Parathyroid adenoma (tissue), 2 donors: Measurements from ENCODE around the gene INPP5K.
"Not testable (repeated sequence)": the region's sequence is repeated elsewhere in the genome, so short reads cannot be mapped to it uniquely, and the experiment has no call there.

Experiments used
- H2AFZ ChIP-seq: fragments of 300-600 bp; sonication (generic); one replicate; pipeline ENCODE4 v1.7.0; 2017; ENCODE audit warnings: antibody characterized with exemption, mild to moderate bottlenecking
- H3K27ac ChIP-seq: fragments of 300-600 bp; sonication (generic); one replicate; pipeline ENCODE4 v1.7.0; 2017
- H3K27me3 ChIP-seq: fragments of 300-600 bp; sonication (generic); one replicate; pipeline ENCODE4 v1.7.0; 2017; ENCODE audit warnings: low read length; ENCODE audit not compliant: control insufficient read depth, insufficient read depth
- H3K36me3 ChIP-seq: fragments of 300-600 bp; sonication (generic); one replicate; pipeline ENCODE4 v1.7.0; 2017; ENCODE audit warnings: low read length; ENCODE audit not compliant: control insufficient read depth, insufficient read depth
- H3K4me1 ChIP-seq: fragments of 300-600 bp; sonication (generic); one replicate; pipeline ENCODE4 v1.7.0; 2017; ENCODE audit warnings: control low read depth
- H3K4me2 ChIP-seq: fragments of 300-600 bp; sonication (generic); one replicate; pipeline ENCODE4 v1.7.0; 2017; ENCODE audit warnings: low read length
- H3K4me3 ChIP-seq: fragments of 300-600 bp; sonication (generic); one replicate; pipeline ENCODE4 v1.7.0; 2017; ENCODE audit warnings: low read depth, low read length
- H3K79me2 ChIP-seq: fragments of 300-600 bp; sonication (generic); one replicate; pipeline ENCODE4 v1.7.0; 2017; ENCODE audit warnings: control low read depth
- H3K9ac ChIP-seq: fragments of 300-600 bp; sonication (generic); one replicate; pipeline ENCODE4 v1.7.0; 2017; ENCODE audit warnings: mild to moderate bottlenecking
- H3K9me3 ChIP-seq: fragments of 300-600 bp; sonication (generic); one replicate; pipeline ENCODE4 v1.7.0; 2017; ENCODE audit warnings: low read length; ENCODE audit not compliant: control insufficient read depth
- TF ChIP-seq, protein P1 (sequence below): fragments of 300-600 bp; sonication (generic); IDR thresholded peaks from one replicate; pipeline ENCODE4 v1.7.0; 2017; ENCODE audit warnings: antibody characterized with exemption, mild to moderate bottlenecking
- donor health status: primary hyperparathyroidism.

INPP5K gene

DNA sequence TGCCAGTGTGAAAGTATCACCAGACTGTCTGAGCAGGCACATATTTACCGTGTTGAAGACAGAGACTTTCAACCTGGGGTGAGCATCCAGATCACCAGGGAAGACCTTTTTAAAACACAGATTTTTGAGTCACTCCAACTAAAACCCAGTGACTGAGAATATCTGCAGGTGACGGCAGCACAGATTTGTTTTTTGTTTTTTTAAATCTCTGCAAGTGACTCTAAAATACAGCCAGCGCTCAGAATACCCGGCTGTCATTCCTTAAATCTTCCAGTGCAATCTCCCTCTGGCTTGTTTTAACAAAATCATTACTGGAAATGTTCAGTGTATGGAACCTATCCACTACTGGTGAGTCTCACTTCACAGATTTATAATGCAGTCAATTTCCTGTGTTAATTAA is 19.3 kb upstream of the INPP5K start:
- no peak overlapping the region for H2AFZ ChIP-seq
- H3K79me2 ChIP-seq, result peaks cover 4% of the 10 kb centered on the region
- no peaks in the 10 kb centered on the region for H3K4me1 ChIP-seq
- no peak overlapping the region for H3K4me3 ChIP-seq
- H3K27ac ChIP-seq, result no peak overlapping the region
- no peak overlapping the region for H3K4me2 ChIP-seq
- no peaks in the 10 kb centered on the region for H3K9me3 ChIP-seq
- no peaks in the 10 kb centered on the region for H3K36me3 ChIP-seq
- TF ChIP-seq, protein P1, sequence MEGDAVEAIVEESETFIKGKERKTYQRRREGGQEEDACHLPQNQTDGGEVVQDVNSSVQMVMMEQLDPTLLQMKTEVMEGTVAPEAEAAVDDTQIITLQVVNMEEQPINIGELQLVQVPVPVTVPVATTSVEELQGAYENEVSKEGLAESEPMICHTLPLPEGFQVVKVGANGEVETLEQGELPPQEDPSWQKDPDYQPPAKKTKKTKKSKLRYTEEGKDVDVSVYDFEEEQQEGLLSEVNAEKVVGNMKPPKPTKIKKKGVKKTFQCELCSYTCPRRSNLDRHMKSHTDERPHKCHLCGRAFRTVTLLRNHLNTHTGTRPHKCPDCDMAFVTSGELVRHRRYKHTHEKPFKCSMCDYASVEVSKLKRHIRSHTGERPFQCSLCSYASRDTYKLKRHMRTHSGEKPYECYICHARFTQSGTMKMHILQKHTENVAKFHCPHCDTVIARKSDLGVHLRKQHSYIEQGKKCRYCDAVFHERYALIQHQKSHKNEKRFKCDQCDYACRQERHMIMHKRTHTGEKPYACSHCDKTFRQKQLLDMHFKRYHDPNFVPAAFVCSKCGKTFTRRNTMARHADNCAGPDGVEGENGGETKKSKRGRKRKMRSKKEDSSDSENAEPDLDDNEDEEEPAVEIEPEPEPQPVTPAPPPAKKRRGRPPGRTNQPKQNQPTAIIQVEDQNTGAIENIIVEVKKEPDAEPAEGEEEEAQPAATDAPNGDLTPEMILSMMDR, result no peak
- no peaks in the 10 kb centered on the region for H3K27me3 ChIP-seq
- H3K9ac ChIP-seq, result no peak overlapping the region

DNA sequence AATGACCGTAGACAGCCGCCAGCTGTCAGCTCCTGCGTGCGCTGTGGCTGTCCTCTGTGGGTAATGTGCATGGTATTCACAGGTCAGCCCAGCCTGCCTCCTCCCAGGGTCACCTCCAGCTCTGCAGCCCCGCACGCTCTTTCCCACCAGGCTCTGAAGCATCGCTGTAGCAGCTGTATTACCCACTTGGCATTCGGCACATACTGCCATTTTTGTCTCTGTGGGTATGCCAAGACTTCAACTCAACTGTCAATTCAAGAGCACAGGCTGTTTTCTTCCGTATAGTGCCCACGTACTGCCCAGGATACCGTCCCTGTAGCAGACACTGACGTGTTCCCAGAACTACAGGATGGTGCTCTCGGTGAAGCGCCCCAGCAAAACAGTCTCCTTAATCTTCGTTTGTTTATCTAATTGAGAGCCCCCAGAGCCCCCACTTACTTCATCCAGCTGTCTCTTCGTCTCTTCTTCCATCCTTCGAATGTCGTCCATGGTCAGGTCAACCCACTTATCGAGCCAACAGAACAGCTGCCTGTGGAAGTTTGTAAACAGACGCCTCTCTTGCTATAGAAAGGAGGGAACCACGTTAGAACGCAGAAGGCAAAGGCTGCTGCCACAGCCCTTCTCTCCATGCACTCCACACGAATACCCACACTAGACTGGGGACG is 17.4 kb upstream of the INPP5K start:
- H3K4me2 ChIP-seq, result no peak overlapping the region
- H3K4me3 ChIP-seq, result no peak overlapping the region
- no peak overlapping the region for H3K27ac ChIP-seq
- no peaks in the 10 kb centered on the region for H3K9me3 ChIP-seq
- TF ChIP-seq, protein P1, result no peak
- no peaks in the 10 kb centered on the region for H3K4me1 ChIP-seq
- H3K27me3 ChIP-seq, result no peaks in the 10 kb centered on the region
- H3K36me3 ChIP-seq, result no peaks in the 10 kb centered on the region
- no peaks in the 10 kb centered on the region for H3K79me2 ChIP-seq
- no peak overlapping the region for H2AFZ ChIP-seq
- H3K9ac ChIP-seq, result no peak overlapping the region

DNA sequence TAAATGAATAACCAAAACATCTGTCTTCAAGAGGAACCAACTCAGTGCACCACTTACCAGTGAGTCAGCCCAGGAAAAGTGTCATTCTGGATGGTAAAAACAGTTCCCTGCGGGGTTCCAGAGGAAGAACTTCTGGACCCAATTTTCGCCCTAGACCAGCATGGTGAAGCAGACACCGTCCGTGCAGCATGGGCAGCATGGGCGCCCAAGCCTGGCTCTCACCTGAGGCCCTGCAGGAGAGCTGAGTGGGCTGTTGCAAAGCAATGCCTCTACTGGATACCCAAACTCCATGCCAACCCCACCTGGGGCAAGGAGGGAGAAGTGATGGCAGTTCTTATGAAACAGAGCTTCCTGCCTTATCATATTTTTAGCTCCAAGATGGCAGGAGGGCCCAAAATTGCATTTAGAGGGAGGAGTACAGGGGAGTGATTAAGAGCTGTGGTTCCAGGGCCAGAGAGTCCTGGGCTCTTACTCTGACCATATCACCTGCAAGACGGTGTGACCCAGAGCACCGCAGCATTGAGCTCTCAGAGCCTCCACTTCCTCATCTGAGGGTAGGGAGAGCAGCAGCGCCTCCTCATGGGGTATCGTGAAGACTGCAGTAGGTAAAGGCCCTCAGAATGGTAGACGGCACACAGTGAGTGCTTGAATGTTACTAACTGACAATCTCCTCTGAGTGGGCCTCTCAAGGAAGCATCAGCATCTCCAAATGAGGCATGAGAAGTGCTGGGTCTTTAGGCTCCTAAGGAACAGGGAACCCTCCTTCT is 16.6 kb upstream of the INPP5K start:
- Histone ChIP-seq H3K27ac (no peak overlapping the region), H2AFZ (no peak overlapping the region), H3K9me3 (no peaks in the 10 kb centered on the region), H3K27me3 (no peaks in the 10 kb centered on the region), H3K9ac (no peak overlapping the region), H3K4me2 (no peak overlapping the region), H3K36me3 (no peaks in the 10 kb centered on the region), H3K4me1 (no peaks in the 10 kb centered on the region), H3K4me3 (no peak overlapping the region), H3K79me2 (no peaks in the 10 kb centered on the region)
- TF ChIP-seq, protein P1, result no peak

DNA sequence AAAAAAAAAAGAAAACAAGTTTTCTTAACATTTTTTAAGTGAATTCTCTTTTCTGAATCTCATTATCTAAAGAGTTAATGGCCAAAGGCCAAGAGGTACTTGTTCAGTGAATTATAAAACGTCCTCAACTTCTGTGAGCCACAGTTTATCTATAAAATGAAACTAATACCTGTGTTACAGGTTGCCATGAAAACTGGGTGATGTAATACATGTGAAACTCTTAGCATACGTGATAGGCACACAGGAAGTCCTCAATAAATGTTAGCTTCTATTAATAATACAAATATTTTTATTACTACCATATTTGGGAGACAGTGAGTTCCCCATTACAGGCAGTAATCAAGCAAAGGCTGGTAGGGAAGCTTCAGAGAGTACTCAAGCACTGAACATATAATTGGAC is 13.5 kb upstream of the INPP5K start:
- Histone ChIP-seq H3K4me2 (no peak overlapping the region), H3K79me2 (no peaks in the 10 kb centered on the region), H3K9ac (no peak overlapping the region), H3K27me3 (no peaks in the 10 kb centered on the region), H3K4me1 (no peaks in the 10 kb centered on the region), H3K27ac (no peak overlapping the region), H3K9me3 (no peaks in the 10 kb centered on the region), H2AFZ (no peak overlapping the region), H3K4me3 (no peak overlapping the region), H3K36me3 (no peaks in the 10 kb centered on the region)
- TF ChIP-seq, protein P1, result no peak

DNA sequence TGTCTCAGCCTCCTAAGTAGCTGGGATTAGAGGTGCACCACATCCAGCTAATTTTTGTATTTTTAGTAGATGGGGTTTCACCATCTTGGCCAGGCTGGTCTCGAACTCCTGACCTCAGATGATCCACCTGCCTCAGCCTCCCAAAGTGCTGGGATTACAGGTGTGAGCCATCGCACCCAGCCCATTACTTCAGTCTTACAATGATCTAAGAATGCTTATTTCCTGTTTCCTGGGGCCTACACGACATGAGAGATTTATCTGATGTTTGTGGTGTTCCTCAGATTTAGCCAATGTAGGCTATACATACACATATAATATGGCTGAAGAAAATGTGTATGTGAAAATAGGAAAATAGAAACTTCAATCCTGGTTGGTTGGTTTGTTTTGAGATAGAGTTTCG is 10.5 kb upstream of the INPP5K start:
- H3K4me3 ChIP-seq, H3K4me2 ChIP-seq, H3K9me3 ChIP-seq, H2AFZ ChIP-seq, H3K27me3 ChIP-seq, H3K9ac ChIP-seq, H3K4me1 ChIP-seq, H3K79me2 ChIP-seq, H3K36me3 ChIP-seq, H3K27ac ChIP-seq: not testable (repeated sequence)
